AG09319 (cell line): ENCODE measurements around the gene LRPAP1.

ENCODE experiments used
- DNase-seq: peaks from one replicate; pipeline ENCODE4 v3.0.0-alpha.2; 2010; ENCODE audit warnings: low read depth; ENCODE audit errors: extremely low read depth
- TF ChIP-seq, protein P1 (sequence below): IDR thresholded peaks from 2 replicates; pipeline ENCODE4 v1.5.1; 2011; ENCODE audit warnings: low read depth, mild to moderate bottlenecking, inconsistent platforms, low read length, moderate library complexity

The LRPAP1 gene

GRCh38 chr4:3476936-3477749 lies 55.1 kb downstream of the LRPAP1 start:
- TF ChIP-seq, protein P1, sequence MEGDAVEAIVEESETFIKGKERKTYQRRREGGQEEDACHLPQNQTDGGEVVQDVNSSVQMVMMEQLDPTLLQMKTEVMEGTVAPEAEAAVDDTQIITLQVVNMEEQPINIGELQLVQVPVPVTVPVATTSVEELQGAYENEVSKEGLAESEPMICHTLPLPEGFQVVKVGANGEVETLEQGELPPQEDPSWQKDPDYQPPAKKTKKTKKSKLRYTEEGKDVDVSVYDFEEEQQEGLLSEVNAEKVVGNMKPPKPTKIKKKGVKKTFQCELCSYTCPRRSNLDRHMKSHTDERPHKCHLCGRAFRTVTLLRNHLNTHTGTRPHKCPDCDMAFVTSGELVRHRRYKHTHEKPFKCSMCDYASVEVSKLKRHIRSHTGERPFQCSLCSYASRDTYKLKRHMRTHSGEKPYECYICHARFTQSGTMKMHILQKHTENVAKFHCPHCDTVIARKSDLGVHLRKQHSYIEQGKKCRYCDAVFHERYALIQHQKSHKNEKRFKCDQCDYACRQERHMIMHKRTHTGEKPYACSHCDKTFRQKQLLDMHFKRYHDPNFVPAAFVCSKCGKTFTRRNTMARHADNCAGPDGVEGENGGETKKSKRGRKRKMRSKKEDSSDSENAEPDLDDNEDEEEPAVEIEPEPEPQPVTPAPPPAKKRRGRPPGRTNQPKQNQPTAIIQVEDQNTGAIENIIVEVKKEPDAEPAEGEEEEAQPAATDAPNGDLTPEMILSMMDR = no peak
- DNase-seq = no peak

DNA sequence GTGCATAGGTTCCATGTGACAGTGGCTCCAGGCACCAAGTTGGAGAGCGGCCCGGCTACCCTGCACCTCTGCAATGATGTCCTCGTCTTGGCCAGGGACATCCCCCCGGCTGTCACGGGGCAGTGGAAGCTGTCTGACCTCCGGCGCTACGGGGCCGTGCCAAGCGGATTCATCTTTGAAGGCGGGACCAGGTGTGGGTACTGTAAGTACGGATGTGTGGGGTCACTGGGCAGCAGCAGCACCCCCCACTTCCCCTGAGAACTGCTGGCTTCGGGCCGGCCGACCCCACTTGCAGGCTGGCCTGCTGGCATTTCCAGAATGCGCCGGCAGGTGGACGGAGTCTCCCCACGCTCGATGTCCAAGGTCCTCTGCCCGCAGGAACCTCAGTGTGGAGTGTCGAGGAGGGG lies 55.9 kb downstream of the LRPAP1 start:
- TF ChIP-seq, protein P1 = no peak
- DNase-seq = no peak

DNA sequence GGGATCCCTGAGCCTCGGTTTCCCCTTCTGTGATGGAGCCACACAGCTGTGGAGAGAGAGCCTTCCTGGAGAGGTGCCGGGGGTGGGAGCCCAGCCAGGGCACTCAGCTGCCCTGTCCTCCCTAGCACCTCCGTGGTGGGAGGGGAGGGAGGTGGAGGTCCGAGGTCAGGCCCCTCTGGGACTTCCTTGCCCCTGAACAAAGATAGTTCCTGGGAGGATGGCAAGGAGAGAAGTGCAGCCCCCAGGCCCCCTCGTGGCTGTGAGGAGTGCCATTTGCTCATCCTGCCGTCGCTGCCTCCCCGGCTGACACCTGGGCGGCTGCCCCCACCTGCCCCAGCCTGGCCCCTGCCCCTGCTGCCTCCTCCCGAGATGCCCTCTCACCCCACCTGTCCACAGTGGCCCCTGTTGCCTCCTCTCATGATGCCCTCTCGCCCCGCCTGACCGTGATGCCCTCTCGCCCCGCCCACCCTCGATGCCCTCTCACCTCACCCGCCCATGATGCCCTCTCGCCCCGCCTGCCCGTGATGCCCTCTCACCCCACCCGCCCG lies 56.4 kb downstream of the LRPAP1 start:
- TF ChIP-seq, protein P1 = no peak
- DNase-seq = no peak

DNA sequence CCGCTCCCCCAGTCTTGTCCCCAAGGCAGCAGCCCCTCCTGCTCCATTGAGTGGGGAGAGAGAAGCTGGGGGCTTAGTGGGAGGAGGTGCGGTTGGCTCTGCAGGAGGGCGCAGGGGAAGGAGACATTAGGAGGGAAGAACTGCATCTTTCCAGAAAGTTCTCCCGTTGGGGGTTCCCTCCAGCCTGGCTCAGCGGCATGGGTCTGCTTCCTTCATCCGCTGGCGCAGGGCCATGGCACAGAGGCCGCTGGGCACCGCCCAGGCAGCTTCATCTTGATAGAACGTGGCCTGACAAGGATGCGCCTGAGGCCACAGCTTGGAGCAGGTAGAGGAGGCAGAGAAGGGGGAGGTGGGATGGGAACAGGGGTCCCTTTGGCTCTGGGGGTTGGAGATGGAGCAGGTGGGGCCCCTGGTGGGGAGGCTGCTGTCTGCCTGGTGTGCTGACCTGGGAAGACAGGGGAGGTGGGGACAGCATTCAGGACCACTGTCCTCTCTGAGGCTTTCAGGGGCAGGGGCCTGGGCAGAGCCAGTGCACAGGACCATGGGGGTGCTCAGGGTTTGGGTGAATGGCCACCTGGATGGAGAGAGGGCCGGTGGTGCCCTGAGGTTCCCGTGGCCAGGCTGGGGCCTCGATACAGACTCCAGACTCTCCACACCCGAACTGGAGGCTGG lies 57.0 kb downstream of the LRPAP1 start:
- no peak for DNase-seq
- TF ChIP-seq, protein P1 = no peak

GRCh38 chr4:3473996-3474765 lies 58.0 kb downstream of the LRPAP1 start:
- TF ChIP-seq, protein P1 = no peak
- DNase-seq = no peak

DNA sequence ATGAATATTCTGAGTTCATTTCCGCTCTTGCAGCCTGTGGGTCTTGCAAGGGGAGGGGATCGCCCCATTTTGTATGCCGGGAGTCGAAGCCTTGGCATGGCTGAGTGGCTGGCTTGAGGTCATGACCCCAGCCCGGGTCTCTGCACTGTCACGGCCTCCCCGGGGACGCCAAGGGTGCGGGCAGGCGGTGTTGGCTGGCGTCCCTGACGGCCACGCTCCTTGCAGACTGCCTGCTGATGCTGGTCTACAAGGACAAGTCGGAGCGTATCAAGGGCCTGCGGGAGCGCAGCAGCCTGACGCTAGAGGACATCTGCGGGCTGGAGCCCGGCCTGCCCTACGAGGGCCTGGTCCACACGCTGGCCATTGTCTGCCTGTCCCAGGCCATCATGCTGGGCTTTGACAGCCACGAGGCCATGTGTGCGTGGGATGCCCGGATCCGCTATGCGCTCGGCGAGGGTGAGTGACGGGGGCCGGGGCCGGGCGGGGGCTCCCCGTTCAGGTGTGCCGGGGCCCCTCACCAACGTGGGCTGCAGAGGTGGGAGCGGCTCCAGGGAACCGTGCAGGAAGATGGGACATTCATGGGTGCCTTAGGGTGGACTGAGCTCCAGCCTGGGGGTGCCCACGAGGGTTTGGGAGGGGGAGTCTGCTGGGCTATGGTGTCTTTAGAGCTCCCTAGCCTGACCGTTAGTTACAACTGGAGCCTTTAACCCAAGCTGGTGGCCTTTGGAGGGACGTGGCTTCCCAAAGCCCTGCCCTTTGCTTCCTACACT lies 58.9 kb downstream of the LRPAP1 start:
- no peak for DNase-seq
- TF ChIP-seq, protein P1 = no peak
